Common myeloid progenitor, CD34-positive (primary cell): ENCODE results near the gene ZNF503.

Experiments used
- CTCF ChIA-PET: fragments of 350-600 bp; sonication (Branson Sonifier 250); formaldehyde crosslinking; loops from one replicate; lab custom pipeline; 2021; ENCODE audit warnings: antibody characterized with exemption; lab: Charles Lee
- POLR2A ChIA-PET: fragments of 350-600 bp; sonication (Branson Sonifier 250); formaldehyde crosslinking; loops from one replicate; lab custom pipeline; 2021; ENCODE audit warnings: antibody characterized with exemption; lab: Charles Lee
- DNase-seq, 3 donors: peaks; one replicate each; pipeline versions ENCODE4 v3.0.0 to v3.0.0-alpha.2; 2013
- H3K27ac ChIP-seq, 2 experiments: 1 replicate in 1 of 2; 2 replicates in 1 of 2; pipeline ENCODE4 v1.7.0; 2013; ENCODE audit warnings: inconsistent platforms in 2 of 2, low read length in 2 of 2, mild to moderate bottlenecking in 2 of 2, low read depth in 1 of 2, moderate library complexity in 1 of 2; ENCODE audit not compliant: severe bottlenecking in 2 of 2, insufficient read depth in 1 of 2, poor library complexity in 1 of 2
- H3K27me3 ChIP-seq, 5 experiments: replicated peaks in 2 of 5; 1 replicate in 3 of 5; 2 replicates in 2 of 5; pipeline versions ENCODE4 v1.6.1 to v1.7.0; 2013; ENCODE audit warnings: low read length in 4 of 5, mild to moderate bottlenecking in 2 of 5, moderate library complexity in 2 of 5, inconsistent platforms in 1 of 5; ENCODE audit not compliant: insufficient read depth in 5 of 5, control insufficient read depth in 4 of 5
- H3K36me3 ChIP-seq, 4 experiments: 1 replicate in 2 of 4; 2 replicates in 2 of 4; pipeline versions ENCODE4 v1.6.1 to v1.7.0; 2013; ENCODE audit warnings: low read length in 3 of 4, control low read depth in 1 of 4, mild to moderate bottlenecking in 1 of 4; ENCODE audit not compliant: control insufficient read depth in 4 of 4, insufficient read depth in 4 of 4
- H3K4me1 ChIP-seq, 4 experiments: 1 replicate in 3 of 4; 2 replicates in 1 of 4; pipeline versions ENCODE4 v1.6.1 to v1.7.1; 2013; ENCODE audit warnings: low read length in 3 of 4, mild to moderate bottlenecking in 3 of 4, control low read depth in 1 of 4, inconsistent platforms in 1 of 4, moderate library complexity in 1 of 4; ENCODE audit not compliant: control insufficient read depth in 4 of 4, insufficient read depth in 4 of 4; ENCODE audit errors: control extremely low read depth in 1 of 4
- H3K4me3 ChIP-seq, 7 experiments: 1 replicate in 4 of 7; 2 replicates in 3 of 7; pipeline versions ENCODE4 v1.5.1 to v1.7.0; 2013; ENCODE audit warnings: mild to moderate bottlenecking in 7 of 7, low read length in 6 of 7, moderate library complexity in 6 of 7, inconsistent platforms in 2 of 7, low read depth in 2 of 7, control low read depth in 1 of 7; ENCODE audit not compliant: insufficient read depth in 4 of 7, control insufficient read depth in 1 of 7; ENCODE audit errors: extremely low read depth in 1 of 7
- H3K9me3 ChIP-seq, 5 experiments: 1 replicate in 4 of 5; 2 replicates in 1 of 5; pipeline versions ENCODE4 v1.6.1 to v1.7.1; 2013; ENCODE audit warnings: low read length in 4 of 5, mild to moderate bottlenecking in 2 of 5, inconsistent platforms in 1 of 5, low read depth in 1 of 5, moderate library complexity in 1 of 5; ENCODE audit not compliant: control insufficient read depth in 4 of 5, insufficient read depth in 2 of 5; ENCODE audit errors: control extremely low read depth in 1 of 5
- whole genome bisulfite sequencing: methylation state at CpG from one replicate; pipeline ENCODE4 v1.1.5; 2013; ENCODE audit not compliant: insufficient coverage; 5-methylcytosine and 5-hydroxymethylcytosine counted together

The ZNF503 gene

GRCh38 chr10:75407224-75407712 is 5.7 kb upstream of the ZNF503 start:
- 17% methylated on average over 27 of the region's 37 CpGs for WGBS
- DNase-seq = peak in 1 of 3 donors; percentile 39
- H3K27ac ChIP-seq = no peak overlapping the region
- POLR2A ChIA-PET = no interaction called here
- peaks cover 0 to 2% (median 0%) of the 10 kb centered on the region in 5 experiments for H3K9me3 ChIP-seq
- no peaks in the 10 kb centered on the region for H3K36me3 ChIP-seq
- H3K4me1 ChIP-seq = peaks cover 3 to 62% (median 53%) of the 10 kb centered on the region in 4 experiments
- H3K27me3 ChIP-seq = peaks cover 0 to 70% (median 22%) of the 10 kb centered on the region in 5 experiments
- CTCF ChIA-PET = no interaction called here
- H3K4me3 ChIP-seq = peak overlapping the region; percentile 50 to 87 (median 77)

GRCh38 chr10:75406462-75407223 is 5.1 kb upstream of the ZNF503 start:
- Histone ChIP-seq H3K27ac (no peak overlapping the region), H3K4me3 (peak overlapping the region in 4 of 7 experiments; percentile 71 to 87 (median 79)), H3K9me3 (peaks cover 0 to 2% (median 0%) of the 10 kb centered on the region in 5 experiments), H3K4me1 (peaks cover 3 to 64% (median 57%) of the 10 kb centered on the region in 4 experiments), H3K36me3 (no peaks in the 10 kb centered on the region), H3K27me3 (peaks cover 0 to 70% (median 22%) of the 10 kb centered on the region in 5 experiments)
- POLR2A ChIA-PET = no interaction called here
- DNase-seq = no peak
- 96% methylated on average over 21 of the region's 29 CpGs for WGBS
- CTCF ChIA-PET = no interaction called here

DNA sequence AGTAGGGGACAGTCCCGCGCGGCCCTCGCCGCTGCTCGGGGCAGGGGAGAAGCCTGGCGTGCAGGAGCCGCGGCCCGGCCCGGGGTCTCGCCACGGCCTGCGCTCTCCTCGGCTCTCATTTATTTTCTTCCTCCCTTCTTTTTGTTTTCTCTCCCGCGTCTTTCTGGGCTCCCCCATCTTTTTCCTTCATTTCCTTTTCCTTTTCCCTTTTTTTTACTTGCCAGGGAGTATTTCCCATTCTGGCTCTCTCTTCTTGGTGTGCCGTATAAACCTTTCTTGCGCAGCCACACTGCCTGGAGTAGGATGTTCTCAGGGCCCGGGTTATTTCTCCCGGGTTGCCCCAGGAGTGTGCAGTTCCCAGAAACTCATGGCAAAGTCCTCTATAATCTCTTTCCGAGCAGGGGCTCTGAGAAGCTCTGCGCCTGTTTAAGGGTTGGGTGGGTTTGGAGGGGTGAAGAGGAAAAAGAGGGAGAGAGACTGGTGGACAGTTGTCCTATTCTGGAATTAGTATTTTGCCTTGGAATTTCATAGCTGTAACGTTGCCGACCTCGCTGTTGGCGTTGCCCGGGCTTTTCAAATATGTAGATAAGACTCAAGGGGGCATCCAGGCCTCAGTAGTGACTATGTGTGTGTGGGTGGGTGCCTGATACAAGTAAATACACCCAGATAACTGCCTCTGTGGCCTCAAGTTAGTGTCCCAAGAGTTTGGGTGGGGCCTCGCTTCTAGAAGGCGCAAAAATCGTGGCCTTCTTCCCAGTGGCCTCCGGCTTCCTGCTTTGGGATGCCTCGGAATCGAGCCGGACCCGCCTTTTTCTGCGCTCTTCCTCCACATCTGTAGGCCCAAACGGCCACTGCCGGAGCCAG is 4.3 kb upstream of the ZNF503 start:
- no peak for DNase-seq
- peaks cover 0 to 2% (median 0%) of the 10 kb centered on the region in 5 experiments for H3K9me3 ChIP-seq
- ChIA-PET POLR2A (interaction anchor here (0.6 kb wide), 1 partner anchor 11 kb away, joined by 4 read pairs; no protein-coding TSS in a partner anchor), CTCF (interaction anchor here (2.3 kb wide), 1 partner anchor 26 kb away, joined by 6 read pairs; the partner anchor contains the start of gene LRMDA)
- H3K27ac ChIP-seq = no peak overlapping the region
- peak overlapping the region in 2 of 7 experiments; percentile 86 to 91 for H3K4me3 ChIP-seq
- no peaks in the 10 kb centered on the region for H3K36me3 ChIP-seq
- peaks cover 3 to 67% (median 61%) of the 10 kb centered on the region in 4 experiments for H3K4me1 ChIP-seq
- peaks cover 0 to 70% (median 20%) of the 10 kb centered on the region in 5 experiments for H3K27me3 ChIP-seq
- 83% methylated on average over 35 of the region's 39 CpGs for WGBS

- peaks cover 0 to 67% (median 19%) of the 10 kb centered on the region in 5 experiments for H3K27me3 ChIP-seq
- 27% methylated on average over 47 of the region's 56 CpGs for WGBS
- peak in 2 of 3 donors; percentile 17 to 33 for DNase-seq
- H3K27ac ChIP-seq = no peak overlapping the region
- peaks cover 0 to 2% (median 0%) of the 10 kb centered on the region in 5 experiments for H3K9me3 ChIP-seq
- peaks cover 3 to 75% (median 70%) of the 10 kb centered on the region in 4 experiments for H3K4me1 ChIP-seq
- H3K4me3 ChIP-seq = peak overlapping the region; percentile 32 to 91 (median 82)
- CTCF ChIA-PET = interaction anchor here (2.3 kb wide), 1 partner anchor 27 kb away, joined by 6 read pairs; the partner anchor contains the start of gene LRMDA
- POLR2A ChIA-PET = interaction anchor here (0.6 kb wide), 1 partner anchor 11 kb away, joined by 4 read pairs; no protein-coding TSS in a partner anchor
- H3K36me3 ChIP-seq = no peaks in the 10 kb centered on the region
Measured at GRCh38 chr10:75404815-75405597, 3.4 kb upstream of the ZNF503 start.

DNA sequence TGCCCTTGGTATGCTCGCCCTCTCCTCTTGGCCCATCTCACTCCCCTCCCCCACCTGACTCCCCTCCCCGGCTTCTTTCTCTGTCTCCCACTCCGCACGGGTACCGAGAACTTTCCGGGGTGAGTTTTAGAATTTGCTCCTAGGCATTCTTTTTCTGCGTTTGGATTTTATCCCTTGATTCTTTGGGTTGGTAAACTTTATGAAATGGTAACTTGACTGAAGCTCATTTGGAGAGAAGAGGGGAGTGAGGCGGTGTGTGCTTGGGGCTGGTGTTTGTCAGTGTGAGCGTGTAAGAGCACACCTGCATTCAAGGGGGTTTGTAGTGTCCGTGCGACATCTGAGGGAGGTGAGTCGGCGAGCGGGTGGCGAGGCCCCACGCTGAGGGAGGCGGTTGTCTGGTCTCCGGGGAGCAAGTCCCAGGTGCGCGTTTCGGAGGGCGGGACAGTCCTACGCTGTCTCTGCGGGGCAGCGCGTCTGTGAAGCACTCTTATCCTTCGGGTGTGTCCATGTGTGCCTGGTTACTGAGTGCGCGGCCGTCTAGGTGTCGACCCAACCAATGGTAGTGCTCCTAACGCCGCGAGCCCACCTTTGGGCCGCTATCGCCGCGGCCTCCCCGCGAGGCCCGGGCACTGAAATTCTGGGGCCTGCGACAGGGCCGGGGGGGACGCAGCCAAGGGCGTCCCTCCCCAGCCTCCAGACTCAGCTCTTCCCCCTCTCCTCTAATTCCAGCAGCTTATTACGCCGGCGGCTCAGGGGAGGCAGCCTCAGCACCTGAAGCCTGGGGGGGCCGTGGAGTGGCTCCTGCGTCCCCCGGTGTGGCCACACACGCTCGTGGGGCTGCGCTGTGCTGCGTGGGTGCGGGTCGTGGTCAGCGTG is 2.6 kb upstream of the ZNF503 start:
- H3K4me3 ChIP-seq = peak overlapping the region; percentile 32 to 91 (median 82)

More for the DNA sequence above, 2.6 kb upstream of the ZNF503 start:
- Histone ChIP-seq H3K4me1 (peaks cover 3 to 75% (median 72%) of the 10 kb centered on the region in 4 experiments), H3K36me3 (peaks cover 0 to 3% (median 0%) of the 10 kb centered on the region in 4 experiments), H3K9me3 (peaks cover 0 to 2% (median 0%) of the 10 kb centered on the region in 5 experiments), H3K27ac (no peak overlapping the region), H3K27me3 (peaks cover 0 to 63% (median 18%) of the 10 kb centered on the region in 5 experiments)
- under 1% methylated on average over 46 of the region's 58 CpGs for WGBS
- POLR2A ChIA-PET = no interaction called here
- CTCF ChIA-PET = interaction anchor here (0.7 to 2.3 kb wide), 3 partner anchors 12 to 38 kb away, joined by 3 to 6 read pairs (median 4); partner anchors contain the start of gene LRMDA
- DNase-seq = peak in 2 of 3 donors; percentile 15 to 39
